ENCODE measurements around the gene TCF4. TPM values are rescaled to one million over a fixed set of nuclear protein-coding genes. Genes with fewer than 3 reads are reported as not detected.

TCF4 gene
- total RNA-seq, 4 donors from 2014 or later, result 80.9 to 172 (median 94.0) TPM

GRCh38 chr18:55534547-55534946 lies 53.4 kb downstream of the TCF4 start:
- no peaks in the 10 kb centered on the region for H3K36me3 ChIP-seq
- no peak overlapping the region for H3K27ac ChIP-seq
- WGBS, result 51% methylated on average over 3 of the region's 3 CpGs
- H3K4me3 ChIP-seq, result no peak overlapping the region
- no peaks in the 10 kb centered on the region for H3K4me1 ChIP-seq
- TF ChIP-seq CTCF (IDR thresholded peaks at IDR 0.05) (no peak), EP300 (IDR thresholded peaks at IDR 0.05) (no peak), POLR2AphosphoS5 (IDR thresholded peaks at IDR 0.05) (no peak), POLR2A (IDR thresholded peaks at IDR 0.05) (no peak)
- H3K27me3 ChIP-seq, result no peaks in the 10 kb centered on the region
- DNase-seq (ENCODE audit: low spot score in 2 of 2), result no peak
- H3K9me3 ChIP-seq, result no peaks in the 10 kb centered on the region

GRCh38 chr18:55530166-55530565 lies 57.8 kb downstream of the TCF4 start:
- WGBS, result 94% methylated on average over 5 of the region's 5 CpGs
- H3K4me1 ChIP-seq, result no peaks in the 10 kb centered on the region
- TF ChIP-seq CTCF (IDR thresholded peaks at IDR 0.05) (no peak), POLR2AphosphoS5 (IDR thresholded peaks at IDR 0.05) (no peak)
- H3K27me3 ChIP-seq, result no peaks in the 10 kb centered on the region
- H3K36me3 ChIP-seq, result no peaks in the 10 kb centered on the region
- H3K27ac ChIP-seq, result no peak overlapping the region
- no peaks in the 10 kb centered on the region for H3K9me3 ChIP-seq
- DNase-seq (ENCODE audit: low spot score in 2 of 2), result no peak
- no peak overlapping the region for H3K4me3 ChIP-seq

- Histone ChIP-seq H3K4me3 (no peak overlapping the region), H3K27ac (no peak overlapping the region), H3K36me3 (no peaks in the 10 kb centered on the region), H3K27me3 (no peaks in the 10 kb centered on the region), H3K9me3 (no peaks in the 10 kb centered on the region), H3K4me1 (no peaks in the 10 kb centered on the region)
- DNase-seq (ENCODE audit: low spot score in 2 of 2), result no peak
- TF ChIP-seq CTCF (IDR thresholded peaks at IDR 0.05), result no peak
- no peak for TF ChIP-seq EP300 (IDR thresholded peaks at IDR 0.05)
- TF ChIP-seq POLR2A (IDR thresholded peaks at IDR 0.05), result no peak
- no peak for TF ChIP-seq POLR2AphosphoS5 (IDR thresholded peaks at IDR 0.05)
- 73% methylated on average over 4 of the region's 4 CpGs for WGBS
Observed at GRCh38 chr18:55529581-55529980, 58.4 kb downstream of the TCF4 start.

DNA sequence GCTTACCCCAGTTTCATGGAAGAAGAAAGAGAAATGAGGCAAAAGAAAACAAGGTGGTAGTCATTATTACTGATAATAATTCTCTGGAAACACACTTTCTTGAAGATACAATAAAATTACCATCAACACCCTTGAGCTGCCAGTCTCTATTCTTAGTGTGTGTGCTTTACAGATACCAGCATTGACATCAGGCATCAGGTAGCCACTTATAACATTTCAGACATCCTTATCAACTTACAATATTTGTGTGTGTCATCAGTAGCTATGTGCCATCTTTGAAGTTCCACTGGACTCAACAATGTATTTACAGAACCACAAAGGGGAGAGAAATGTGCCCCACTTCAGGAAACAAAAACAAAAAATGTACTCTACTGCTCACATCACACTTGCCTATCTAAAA lies 62.1 kb downstream of the TCF4 start:
- H3K27me3 ChIP-seq, result no peaks in the 10 kb centered on the region
- TF ChIP-seq EP300 (IDR thresholded peaks at IDR 0.05), result no peak
- TF ChIP-seq POLR2A (IDR thresholded peaks at IDR 0.05), result no peak
- no peak for TF ChIP-seq POLR2AphosphoS5 (IDR thresholded peaks at IDR 0.05)
- no peak for TF ChIP-seq CTCF (IDR thresholded peaks at IDR 0.05)
- no peaks in the 10 kb centered on the region for H3K36me3 ChIP-seq
- no peak overlapping the region for H3K27ac ChIP-seq
- no peak for DNase-seq (ENCODE audit: low spot score in 2 of 2)
- no peak overlapping the region for H3K4me3 ChIP-seq
- H3K4me1 ChIP-seq, result no peaks in the 10 kb centered on the region
- H3K9me3 ChIP-seq, result no peaks in the 10 kb centered on the region

GRCh38 chr18:55524353-55525073 lies 63.5 kb downstream of the TCF4 start:
- H3K9me3 ChIP-seq, result no peaks in the 10 kb centered on the region
- no peak overlapping the region for H3K4me3 ChIP-seq
- TF ChIP-seq POLR2AphosphoS5 (IDR thresholded peaks at IDR 0.05), result no peak
- TF ChIP-seq EP300 (IDR thresholded peaks at IDR 0.05), result no peak
- no peak for TF ChIP-seq CTCF (IDR thresholded peaks at IDR 0.05)
- no peak for TF ChIP-seq POLR2A (IDR thresholded peaks at IDR 0.05)
- H3K27me3 ChIP-seq, result no peaks in the 10 kb centered on the region
- DNase-seq (ENCODE audit: low spot score in 2 of 2), result no peak
- H3K36me3 ChIP-seq, result no peaks in the 10 kb centered on the region
- H3K4me1 ChIP-seq, result no peaks in the 10 kb centered on the region
- no peak overlapping the region for H3K27ac ChIP-seq

Measured in suprapubic skin (tissue), 4 donors.